Posterior vena cava (tissue), 2 donors: ENCODE measurements around the gene MAPKAPK5. TPM values are rescaled to one million over a fixed set of nuclear protein-coding genes. Genes with fewer than 3 reads are reported as not detected.
"Not testable (repeated sequence)": the region's sequence is repeated elsewhere in the genome, so short reads cannot be mapped to it uniquely, and the experiment has no call there.

Experiments
- DNase-seq: peaks from one replicate; pipeline ENCODE4 v3.0.0-alpha.2; 2020; ENCODE audit warnings: low spot score
- intact Hi-C, 2 donors: fragments of 100-400 bp; cut with DNase I; formaldehyde crosslinking; loops; one replicate each; pipeline versions ENCODE4 v1.14.1 to v1.14.2; 2022 to 2023
- microRNA-seq, 2 donors: library from miRNA; unstranded; fragments of <30 nt; microRNA quantifications; one replicate each; pipeline ENCODE4 v1.2.0, GENCODE V29; 2020 to 2021; ENCODE audit warnings: borderline microRNAs expressed in 2 of 2
- total RNA-seq, 2 donors: library from RNA; stranded (reverse); fragmentation: NEBNext Ultra II Directional; extraction: Animal tissue kit (Norgen Biotek cat#: 25700); gene quantifications; one replicate each; pipeline ENCODE4 v1.2.1, GENCODE V29; 2021
- donor health status: DM: yes; HTN: yes; CAD: no.
- donor health status: DM: yes; HTN: yes; CAD: no.

The MAPKAPK5 gene
- total RNA-seq, 2 donors from 2014 or later: 33.0 to 33.9 TPM

DNA sequence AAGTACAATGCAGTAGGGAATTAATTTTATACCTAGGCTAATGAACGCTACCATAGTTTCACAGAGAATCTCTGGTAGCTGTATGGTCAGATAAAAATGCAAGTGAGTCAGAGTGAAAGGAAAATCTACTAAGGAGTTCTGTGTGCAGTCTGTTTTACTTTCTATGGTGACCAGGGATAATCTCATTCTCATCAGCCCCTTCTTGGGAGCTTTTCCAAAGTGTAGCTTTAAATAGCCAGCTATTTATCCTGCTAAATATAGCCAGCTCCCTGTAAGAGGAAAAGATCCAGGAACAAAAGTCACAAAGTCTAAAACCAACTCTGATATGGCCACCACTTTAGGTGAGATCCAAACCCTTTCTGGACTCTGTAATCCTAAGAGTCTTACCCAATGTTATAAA lies 95.4 kb downstream of the MAPKAPK5 start:
- no peak for DNase-seq
- intact Hi-C loops: no loop called here

DNA sequence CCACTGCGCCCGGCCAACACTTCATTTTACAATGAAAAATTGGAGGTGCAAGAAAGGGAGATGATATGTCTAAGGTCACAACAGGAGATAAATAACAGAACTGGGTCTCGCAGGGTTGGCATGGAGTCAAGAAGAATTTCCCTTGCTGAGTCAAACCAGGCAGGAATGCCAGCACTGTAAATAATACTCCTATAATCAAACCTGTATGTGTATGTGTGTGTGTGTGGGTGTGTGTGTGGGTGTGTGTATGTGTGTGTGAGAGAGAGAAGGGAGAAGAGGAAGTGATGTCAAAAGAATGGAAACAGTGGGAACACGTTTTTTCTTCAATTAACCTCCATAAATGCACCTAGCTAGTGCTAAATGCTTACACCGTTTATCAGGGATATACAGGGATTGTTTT lies 100.5 kb downstream of the MAPKAPK5 start:
- no peak for DNase-seq
- intact Hi-C loops: loop anchor here in 1 of 2 donors (10.0 kb wide), 1 partner anchor 72 kb away; the partner anchor contains the start of genes ERP29 and TMEM116

DNA sequence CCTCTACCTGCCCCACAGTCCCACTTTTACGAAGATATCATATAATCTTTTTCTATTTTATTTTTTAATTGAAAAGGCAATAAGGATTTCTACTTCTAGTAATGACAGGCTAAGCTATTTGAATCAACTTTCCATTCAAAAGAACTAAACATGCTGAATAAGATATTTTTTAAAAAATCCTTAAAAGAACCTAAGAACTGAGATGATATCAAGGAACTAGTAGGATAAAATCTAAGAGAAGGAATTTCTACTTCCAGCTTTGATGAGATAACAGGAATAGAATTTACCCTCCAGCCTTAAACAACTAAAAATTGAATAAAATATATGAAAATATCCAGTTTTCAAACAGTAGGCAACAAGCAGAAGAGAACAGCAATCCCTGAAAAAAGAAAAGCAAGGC lies 101.9 kb downstream of the MAPKAPK5 start:
- no peak for DNase-seq
- intact Hi-C loops: loop anchor here in 1 of 2 donors (10.0 kb wide), 1 partner anchor 71 kb away; the partner anchor contains the start of genes ERP29 and TMEM116

DNA sequence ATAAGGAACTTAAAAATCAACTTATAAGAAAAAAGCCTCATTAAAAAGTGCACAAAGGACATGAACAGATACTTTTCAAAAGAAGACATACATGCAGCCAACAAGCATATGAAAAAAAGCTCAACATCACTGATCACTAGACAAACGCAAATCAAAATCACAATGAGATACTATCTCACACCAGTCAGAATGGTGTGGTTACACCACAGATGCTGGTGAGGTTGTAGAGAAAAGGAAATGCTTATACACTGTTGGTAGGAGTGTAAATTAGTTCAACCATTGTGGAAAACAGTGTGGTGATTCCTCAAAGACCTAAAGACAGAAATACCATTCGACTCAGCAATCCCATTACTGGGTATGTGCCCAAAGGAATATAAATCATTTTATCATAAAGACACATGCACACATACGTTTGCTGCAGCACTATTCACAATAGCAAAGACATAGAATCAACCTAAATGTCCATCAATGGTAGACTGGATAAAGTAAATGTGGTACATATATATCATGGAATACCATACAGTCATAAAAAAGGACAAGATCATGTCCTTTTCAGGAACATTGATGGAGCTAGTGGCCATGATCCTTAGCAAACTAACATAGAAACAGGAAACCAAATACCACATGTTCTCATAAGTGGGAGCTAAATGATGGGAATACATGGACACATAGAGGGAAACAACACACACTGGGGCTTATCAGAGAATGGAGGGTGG lies 109.1 kb downstream of the MAPKAPK5 start:
- DNase-seq, intact Hi-C loops: not testable (repeated sequence)

Small RNA genes within 50 kb of the gene (microRNA-seq; reads per million reads assigned to microRNA genes)
- 1.9 to 2.1 reads per million in 2 donors for gene MIR6761

Other genes starting within 250 kb of the MAPKAPK5 start
- 10 to 100 TPM; 57.8 to 64.4 TPM for gene ATXN2, start 242.9 kb upstream of the MAPKAPK5 start, total RNA-seq
- 10 to 100 TPM; 12.4 to 14.4 TPM for gene BRAP, start 156.3 kb upstream of the MAPKAPK5 start, total RNA-seq
- gene ACAD10, start 156.2 kb upstream of the MAPKAPK5 start, total RNA-seq: 10 to 100 TPM; 11.6 to 19.1 TPM
- 10 to 100 TPM; 79.9 to 96.9 TPM for gene ALDH2, start 75.3 kb upstream of the MAPKAPK5 start, total RNA-seq
- gene TMEM116, start 170.9 kb downstream of the MAPKAPK5 start, total RNA-seq: 1 to 10 TPM; 6.1 to 7.0 TPM
- 10 to 100 TPM; 30.4 to 52.2 TPM for gene ERP29, start 171.2 kb downstream of the MAPKAPK5 start, total RNA-seq